Thymus (tissue), 11 donors: ENCODE data around the gene CDK19. TPM values are rescaled to one million over a fixed set of nuclear protein-coding genes. Genes with fewer than 3 reads are reported as not detected.

Experiments used
- DNase-seq, 9 donors: peaks; one replicate each; pipeline ENCODE4 v3.0.0-alpha.2; 2013; ENCODE audit warnings: low spot score in 9 of 9, low read depth in 6 of 9, missing footprints in 1 of 9
- H3K27ac ChIP-seq, 2 donors: one replicate each; pipeline ENCODE4 v1.5.1; 2013; ENCODE audit warnings: control low read depth in 1 of 2, low read depth in 1 of 2, low read length in 1 of 2, mild to moderate bottlenecking in 1 of 2, moderate library complexity in 1 of 2
- H3K27me3 ChIP-seq, 2 donors: one replicate each; pipeline ENCODE4 v1.5.1; 2013; ENCODE audit warnings: low read length in 1 of 2; ENCODE audit not compliant: control insufficient read depth in 2 of 2, insufficient read depth in 1 of 2
- H3K36me3 ChIP-seq, 2 donors: one replicate each; pipeline ENCODE4 v1.5.1; 2013; ENCODE audit warnings: low read length in 1 of 2, mild to moderate bottlenecking in 1 of 2, moderate library complexity in 1 of 2; ENCODE audit not compliant: control insufficient read depth in 2 of 2, insufficient read depth in 2 of 2
- H3K4me1 ChIP-seq, 2 donors: one replicate each; pipeline ENCODE4 v1.5.1; 2013; ENCODE audit warnings: low read length in 2 of 2; ENCODE audit not compliant: control insufficient read depth in 2 of 2, insufficient read depth in 2 of 2
- H3K4me3 ChIP-seq, 2 donors: one replicate each; pipeline ENCODE4 v1.5.1; 2013; ENCODE audit warnings: low read length in 2 of 2, control low read depth in 1 of 2, mild to moderate bottlenecking in 1 of 2
- H3K9me3 ChIP-seq, 2 donors: one replicate each; pipeline ENCODE4 v1.5.1; 2013; ENCODE audit warnings: low read length in 1 of 2, mild to moderate bottlenecking in 1 of 2; ENCODE audit not compliant: control insufficient read depth in 2 of 2, insufficient read depth in 1 of 2
- WGBS: extraction: QIAGEN DNeasy Blood & Tissue Kit; methylation state at CpG from one replicate; pipeline ENCODE4 v1.1.7; 2013; 5-methylcytosine and 5-hydroxymethylcytosine counted together
- polyA plus RNA-seq: library from polyadenylated mRNA; stranded (reverse); fragments of 200-250 nt; gene quantifications from one replicate; pipeline ENCODE4 v1.2.3, GENCODE V29; 2013
- total RNA-seq: library from RNA; stranded (reverse); fragments of 120-200 nt; gene quantifications from one replicate; pipeline ENCODE4 v1.2.4, GENCODE V29; 2013
- donor health status: healthy.

The CDK19 gene
- total and polyA plus RNA-seq, 2 donors, result 10.4 to 15.4 TPM

DNA sequence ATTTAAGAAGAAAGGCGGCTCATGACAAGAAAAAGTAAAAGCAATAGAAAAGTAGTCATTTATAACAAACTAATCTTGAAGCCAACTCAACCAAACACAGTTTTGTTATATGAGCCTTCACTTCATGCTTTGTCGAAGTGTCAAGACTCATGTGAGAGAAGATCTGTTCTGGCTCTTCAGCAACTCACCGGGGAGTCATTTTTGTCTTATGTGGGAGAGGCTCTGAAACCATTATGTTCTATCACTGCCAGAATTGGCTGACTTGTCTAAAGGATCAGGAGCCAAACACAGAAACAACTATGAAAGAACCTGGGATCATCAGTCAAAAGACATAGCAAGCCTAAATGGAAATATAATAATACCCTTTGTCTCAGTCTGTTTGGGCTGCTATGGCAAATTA is 105.2 kb downstream of the CDK19 start:
- Histone ChIP-seq H3K27me3 (no peaks in the 10 kb centered on the region), H3K4me1 (no peaks in the 10 kb centered on the region), H3K4me3 (no peak overlapping the region), H3K9me3 (no peaks in the 10 kb centered on the region), H3K36me3 (peaks cover under 1 to 7% of the 10 kb centered on the region in 2 donors), H3K27ac (no peak overlapping the region)
- DNase-seq, result no peak
- WGBS, result 97% methylated on average over 3 of the region's 3 CpGs

DNA sequence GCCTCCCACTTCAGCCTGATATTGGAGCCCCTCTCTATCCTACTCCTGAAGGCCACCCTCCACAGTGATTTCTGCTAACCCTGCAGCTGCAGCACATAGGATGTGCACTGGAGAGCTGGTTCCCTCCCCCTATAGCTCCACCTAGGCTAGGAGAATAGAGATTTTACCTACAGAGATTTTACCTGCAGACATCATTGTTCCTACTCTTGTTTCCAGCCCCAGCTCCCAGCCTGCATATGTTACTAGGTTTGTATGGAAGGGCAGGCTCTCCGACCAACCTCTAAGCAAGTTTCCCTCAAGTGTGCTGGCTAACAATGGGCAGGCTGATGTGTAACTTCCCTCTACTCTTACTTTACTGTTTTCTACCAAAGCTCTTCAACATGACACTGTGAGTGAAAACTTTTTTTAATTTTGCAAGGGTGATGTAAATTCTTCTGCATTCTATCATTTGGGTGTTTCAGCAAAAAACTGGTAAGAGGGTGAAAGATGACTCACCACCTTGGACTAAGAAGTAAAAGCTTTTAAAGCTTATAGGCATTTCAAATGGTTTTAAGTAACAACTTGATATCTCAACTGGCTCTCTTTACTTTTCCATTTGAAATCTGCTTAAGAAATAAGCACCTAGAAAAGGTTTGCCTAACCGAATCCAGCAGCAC is 106.8 kb downstream of the CDK19 start:
- H3K27me3 ChIP-seq, result no peaks in the 10 kb centered on the region
- no peaks in the 10 kb centered on the region for H3K9me3 ChIP-seq
- H3K4me1 ChIP-seq, result no peaks in the 10 kb centered on the region
- no peak overlapping the region for H3K27ac ChIP-seq
- no peak overlapping the region for H3K4me3 ChIP-seq
- no peak for DNase-seq
- 94% methylated on average over 2 of the region's 2 CpGs for WGBS
- peaks cover 3 to 7% of the 10 kb centered on the region in 2 donors for H3K36me3 ChIP-seq

DNA sequence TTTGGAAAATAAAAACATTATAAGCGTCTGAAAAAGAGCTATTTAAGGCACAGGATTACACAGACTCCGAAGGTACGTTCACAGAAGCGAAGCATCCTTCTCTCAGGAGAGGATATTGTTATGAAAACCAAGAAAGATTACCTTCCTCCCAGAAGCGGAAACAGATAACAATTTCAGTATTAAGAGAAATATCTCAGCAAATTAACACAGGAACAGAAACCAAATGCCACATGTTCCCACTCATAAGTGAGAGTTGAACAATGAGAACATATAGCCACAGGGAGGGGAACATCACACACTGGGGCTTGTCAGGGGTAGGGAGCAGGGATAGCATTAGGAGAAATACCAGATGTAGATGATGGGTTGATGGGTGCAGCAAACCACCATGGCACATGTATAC is 109.7 kb downstream of the CDK19 start:
- Histone ChIP-seq H3K4me1 (no peaks in the 10 kb centered on the region), H3K27me3 (no peaks in the 10 kb centered on the region), H3K9me3 (no peaks in the 10 kb centered on the region), H3K4me3 (no peak overlapping the region), H3K27ac (no peak overlapping the region), H3K36me3 (peaks cover 3 to 7% of the 10 kb centered on the region in 2 donors)
- no peak for DNase-seq
- 93% methylated on average over 5 of the region's 5 CpGs for WGBS

DNA sequence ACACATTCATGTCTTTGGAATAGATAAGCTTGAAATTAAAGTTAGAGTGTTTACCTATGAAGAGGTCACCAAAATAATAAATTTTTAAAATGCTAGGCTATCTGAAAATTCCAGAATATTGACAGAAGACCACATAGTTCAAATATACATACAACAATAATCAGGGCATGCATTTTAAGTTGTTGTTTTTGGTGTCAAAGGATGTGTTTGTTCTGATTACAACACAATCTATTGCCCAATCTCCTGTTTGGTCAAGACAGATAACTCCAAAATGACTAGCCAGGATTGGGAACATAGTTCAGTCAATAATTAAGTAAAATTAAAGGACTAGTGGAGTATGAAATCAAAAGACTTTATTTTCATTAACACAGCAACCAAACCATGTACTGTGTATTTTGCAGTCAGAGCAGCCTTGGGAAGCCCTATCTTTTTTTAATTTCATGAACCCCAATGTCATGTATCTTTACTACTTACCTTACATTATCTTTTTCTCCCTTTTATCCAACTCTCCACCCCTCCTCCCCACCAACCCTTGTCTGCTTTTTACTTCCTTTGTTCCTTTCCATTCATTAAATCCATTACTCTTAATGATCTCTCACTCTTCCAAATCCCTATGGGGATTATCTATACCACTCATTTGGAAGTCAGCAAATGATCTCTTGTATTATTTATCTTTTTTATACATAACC is 111.2 kb downstream of the CDK19 start:
- peaks cover 2 to 6% of the 10 kb centered on the region in 2 donors for H3K36me3 ChIP-seq
- H3K9me3 ChIP-seq, result no peaks in the 10 kb centered on the region
- no peak overlapping the region for H3K4me3 ChIP-seq
- H3K4me1 ChIP-seq, result no peaks in the 10 kb centered on the region
- H3K27me3 ChIP-seq, result no peaks in the 10 kb centered on the region
- H3K27ac ChIP-seq, result no peak overlapping the region
- DNase-seq, result no peak

GRCh38 chr6:110703010-110703905 is 112.0 kb downstream of the CDK19 start:
- Histone ChIP-seq H3K4me3 (no peak overlapping the region), H3K36me3 (peaks cover 2 to 6% of the 10 kb centered on the region in 2 donors), H3K9me3 (no peaks in the 10 kb centered on the region), H3K4me1 (no peaks in the 10 kb centered on the region), H3K27me3 (no peaks in the 10 kb centered on the region), H3K27ac (no peak overlapping the region)
- DNase-seq, result no peak
- WGBS, result 48% methylated on average over 2 of the region's 2 CpGs

DNA sequence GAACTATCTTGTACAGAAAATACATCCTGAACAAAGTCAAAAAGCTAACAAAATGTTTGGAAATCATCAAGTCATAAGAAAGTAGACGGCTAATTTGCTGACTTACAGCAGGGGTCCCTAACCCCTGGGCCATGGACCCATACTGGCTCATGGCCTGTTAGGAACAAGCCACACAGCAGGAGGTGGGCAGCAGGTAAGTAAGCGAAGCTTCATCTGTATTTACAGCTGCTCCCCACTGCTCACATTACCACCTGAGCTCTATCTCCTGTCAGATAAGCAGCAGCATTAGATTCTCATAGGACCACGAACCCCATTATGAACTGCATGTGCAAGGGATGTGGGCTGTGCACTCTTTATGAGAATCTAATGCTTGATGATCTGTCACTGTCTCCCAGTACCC is 115.5 kb downstream of the CDK19 start:
- peak overlapping the region in 1 of 2 donors; percentile 31 for H3K27ac ChIP-seq
- 95% methylated on average over 3 of the region's 3 CpGs for WGBS

DNA sequence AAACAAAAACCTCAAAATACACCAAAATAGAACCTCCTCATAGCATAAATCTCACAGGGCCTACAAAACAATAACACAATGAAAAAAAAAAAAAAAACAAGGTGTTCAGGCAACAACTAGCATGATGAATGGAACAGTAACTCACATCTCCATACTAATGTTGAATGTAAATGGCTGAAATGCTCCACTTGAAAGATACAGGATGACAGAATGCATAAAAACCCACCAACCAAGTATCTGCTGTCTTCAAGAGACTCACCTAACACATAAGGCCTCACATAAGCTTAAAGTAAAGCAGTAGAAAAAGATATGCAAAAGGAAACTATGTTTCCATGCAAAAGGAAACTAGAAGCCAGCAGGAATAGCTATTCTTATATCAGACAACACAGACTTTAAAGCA is 121.3 kb downstream of the CDK19 start:
- no peak for DNase-seq
- no peaks in the 10 kb centered on the region for H3K27me3 ChIP-seq
- H3K27ac ChIP-seq, result no peak overlapping the region

More for the DNA sequence above, 115.5 kb downstream of the CDK19 start:
- H3K27me3 ChIP-seq, result no peaks in the 10 kb centered on the region
- H3K4me3 ChIP-seq, result no peak overlapping the region
- peaks cover 2 to 3% of the 10 kb centered on the region in 2 donors for H3K36me3 ChIP-seq
- DNase-seq, result no peak
- H3K9me3 ChIP-seq, result no peaks in the 10 kb centered on the region
- H3K4me1 ChIP-seq, result no peaks in the 10 kb centered on the region

DNA sequence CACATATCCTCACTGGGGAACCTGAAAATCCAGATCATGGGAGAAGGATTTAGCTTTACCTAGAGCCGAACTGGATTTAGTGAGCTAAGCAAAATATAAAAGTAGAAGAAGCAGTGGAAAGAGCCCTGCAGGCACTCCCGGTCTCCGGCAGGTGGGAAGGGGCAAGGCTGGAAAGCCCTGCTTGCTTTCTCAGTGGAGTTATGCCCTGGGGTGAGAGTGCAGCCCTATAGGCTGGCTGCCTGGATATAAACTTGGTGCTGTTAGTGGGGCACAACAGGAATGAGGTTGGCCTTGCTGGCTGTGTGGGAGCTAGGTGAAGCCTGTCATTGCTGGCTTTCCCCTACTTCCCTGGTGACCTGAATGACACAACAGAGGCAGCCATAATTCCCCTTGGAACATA is 122.0 kb downstream of the CDK19 start:
- WGBS, result 98% methylated on average over 3 of the region's 3 CpGs
- H3K27ac ChIP-seq, result no peak overlapping the region
- H3K4me1 ChIP-seq, result no peaks in the 10 kb centered on the region
- no peak for DNase-seq
- H3K27me3 ChIP-seq, result no peaks in the 10 kb centered on the region
- no peak overlapping the region for H3K4me3 ChIP-seq
- H3K9me3 ChIP-seq, result no peaks in the 10 kb centered on the region
- no peaks in the 10 kb centered on the region for H3K36me3 ChIP-seq

More for the DNA sequence above, 121.3 kb downstream of the CDK19 start:
- no peaks in the 10 kb centered on the region for H3K9me3 ChIP-seq
- no peak overlapping the region for H3K4me3 ChIP-seq
- no peaks in the 10 kb centered on the region for H3K4me1 ChIP-seq
- no peaks in the 10 kb centered on the region for H3K36me3 ChIP-seq

- no peak overlapping the region for H3K4me3 ChIP-seq
- H3K4me1 ChIP-seq, result no peaks in the 10 kb centered on the region
- H3K27me3 ChIP-seq, result no peaks in the 10 kb centered on the region
- no peaks in the 10 kb centered on the region for H3K9me3 ChIP-seq
- H3K36me3 ChIP-seq, result peaks cover 0 to 1% of the 10 kb centered on the region in 2 donors
- no peak overlapping the region for H3K27ac ChIP-seq
- 98% methylated on average over 5 of the region's 5 CpGs for WGBS
- no peak for DNase-seq
Measured at GRCh38 chr6:110690916-110691315, 124.4 kb downstream of the CDK19 start.
